ENCODE results near the gene KLHL2.
"Not testable (repeated sequence)": the region's sequence is repeated elsewhere in the genome, so short reads cannot be mapped to it uniquely, and the experiment has no call there.

The KLHL2 gene

DNA sequence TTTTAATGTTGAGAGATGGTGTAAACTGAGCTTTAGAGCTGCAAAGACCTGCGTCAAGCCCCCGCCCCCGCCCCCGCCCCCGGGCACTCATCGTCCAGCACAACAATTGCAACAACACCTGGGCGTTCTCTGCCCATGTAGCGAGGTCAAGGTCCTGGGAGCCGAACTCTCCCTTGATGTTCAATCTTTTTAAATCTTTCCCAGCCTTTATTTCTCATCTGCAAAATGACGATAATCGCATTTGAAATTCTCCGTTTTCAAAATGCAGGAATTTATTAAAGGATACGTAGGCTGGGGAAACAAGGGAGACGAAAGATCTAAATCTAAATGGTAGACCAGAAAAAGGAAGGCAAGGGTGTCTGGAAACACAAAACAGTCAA lies 119.5 kb downstream of the KLHL2 start:
- DNase-seq (ENCODE audit: extremely low read depth in 1 of 2, low read depth in 1 of 2): no peak

DNA sequence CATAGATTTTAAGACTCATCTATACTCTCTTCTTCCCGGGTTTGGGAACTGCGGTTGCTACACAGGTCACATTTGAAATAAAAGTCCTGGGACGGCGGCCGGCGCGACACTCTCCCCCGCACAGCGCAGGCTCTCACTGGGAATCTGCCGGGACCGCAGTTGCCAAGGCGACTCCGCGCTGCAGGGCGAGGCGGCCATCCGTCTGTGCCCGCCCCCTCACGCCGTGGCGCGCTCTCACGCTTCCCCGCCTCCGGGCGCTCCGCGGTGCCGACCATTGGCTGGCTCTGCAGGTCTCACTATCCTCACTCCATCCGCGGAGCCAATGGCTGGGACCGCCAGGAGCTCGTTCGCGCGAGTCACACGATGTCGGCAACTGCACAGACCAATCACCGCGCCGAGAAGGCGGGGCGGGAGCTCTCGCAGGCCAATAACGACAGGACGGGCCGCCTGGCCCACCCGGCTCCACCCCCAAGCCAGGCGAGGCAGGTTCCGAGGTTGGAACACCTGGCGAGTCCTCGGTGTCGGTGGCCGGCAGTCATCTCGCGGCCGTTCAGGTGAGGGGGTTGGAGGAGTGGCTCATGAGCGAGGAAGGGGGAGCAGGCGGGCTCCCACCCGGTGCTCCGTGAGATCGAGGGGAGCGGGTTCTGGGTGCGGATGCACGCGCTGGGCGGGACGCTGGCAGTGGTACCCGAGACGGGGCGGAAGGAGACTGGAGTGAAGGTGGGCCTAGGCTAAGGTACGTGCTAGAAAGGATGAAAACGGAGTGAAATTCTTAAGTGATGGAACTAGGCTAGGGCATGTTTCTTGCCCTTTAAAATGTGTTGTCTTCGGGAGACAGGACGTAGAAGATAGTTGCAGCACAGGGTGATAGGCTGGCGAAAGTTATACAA lies 120.1 kb downstream of the KLHL2 start, which contains the start of gene MSMO1:
Gene MSMO1 (plus strand): TSS at position 459 of the 890 bp plus-strand sequence. CDS start 5,702 bp downstream, outside the sequence.
- peak; percentile 98 for DNase-seq (ENCODE audit: extremely low read depth in 1 of 2, low read depth in 1 of 2)

DNA sequence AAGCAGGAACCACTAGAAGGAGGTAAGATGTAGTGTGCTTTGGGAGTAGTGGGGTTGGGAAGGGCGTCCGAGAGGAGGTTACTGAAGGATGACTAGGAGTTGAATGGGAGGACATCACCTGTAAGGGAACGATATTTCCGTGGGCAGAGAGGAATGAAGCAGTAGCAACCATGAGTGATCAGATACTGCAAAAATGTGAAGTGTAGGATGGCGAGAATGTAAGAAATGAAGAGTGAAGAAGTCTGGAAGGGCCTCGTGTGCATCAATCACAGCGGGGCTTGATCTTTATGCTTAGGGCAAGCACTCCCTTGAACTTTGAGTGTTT lies 120.7 kb downstream of the KLHL2 start:
- no peak for DNase-seq (ENCODE audit: extremely low read depth in 1 of 2, low read depth in 1 of 2)

DNA sequence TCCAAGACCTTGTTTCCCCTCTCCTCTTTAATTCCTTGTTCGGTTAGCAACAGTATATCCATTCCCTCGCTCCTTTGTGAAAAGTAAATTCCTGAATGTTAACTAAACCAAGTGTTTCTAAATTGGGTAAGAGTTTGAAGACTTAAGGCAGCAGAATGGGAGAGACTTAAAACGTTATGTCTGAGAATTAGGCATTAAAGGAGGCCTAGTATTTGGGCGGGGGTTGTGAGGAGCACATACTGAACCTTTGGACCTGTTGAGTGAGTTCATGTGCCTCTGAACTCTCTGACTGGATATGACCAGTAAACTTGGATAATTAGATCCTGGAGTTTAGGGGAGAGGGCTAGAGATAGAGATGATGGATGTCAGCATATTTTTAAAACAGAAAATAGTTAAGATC lies 121.3 kb downstream of the KLHL2 start:
- no peak for DNase-seq (ENCODE audit: extremely low read depth in 1 of 2, low read depth in 1 of 2)

DNA sequence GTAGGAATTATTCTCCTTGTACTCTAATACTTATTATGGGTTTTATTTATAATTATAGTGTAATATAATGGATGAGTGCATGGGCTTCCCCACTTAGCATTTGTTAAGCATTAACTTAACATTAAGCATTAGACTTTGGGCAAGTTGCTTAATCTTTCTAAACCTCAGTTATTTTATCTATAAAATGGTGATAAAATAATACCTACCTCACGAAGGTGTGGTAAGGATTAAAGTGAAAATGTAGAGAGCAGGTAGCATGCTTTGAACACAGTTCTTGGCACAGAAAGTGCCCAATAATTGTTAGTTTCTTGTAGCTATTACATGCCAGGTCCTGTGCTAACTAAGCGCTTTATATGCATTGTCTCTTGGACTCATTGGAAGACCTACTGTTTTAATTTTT lies 122.7 kb downstream of the KLHL2 start:
- DNase-seq (ENCODE audit: extremely low read depth in 1 of 2, low read depth in 1 of 2): no peak

DNA sequence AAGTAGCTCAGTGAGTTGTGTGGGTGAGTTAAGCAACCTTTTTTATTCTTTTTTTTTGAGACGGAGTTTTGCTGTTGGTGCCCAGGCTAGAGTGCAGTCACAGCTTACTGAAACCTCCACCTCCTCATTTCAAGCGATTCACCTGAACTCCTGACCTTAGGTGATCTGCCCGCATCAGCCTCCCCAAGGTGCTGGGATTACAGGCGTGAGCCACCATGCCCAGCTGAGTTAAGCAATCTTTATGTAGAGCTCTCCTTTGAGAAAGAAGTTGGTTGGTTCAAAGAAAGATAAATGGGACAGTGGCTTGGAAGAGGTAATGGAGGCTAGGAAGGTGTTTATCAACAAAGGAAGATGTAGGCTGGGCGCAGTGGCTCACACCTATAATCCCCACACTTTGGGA lies 123.3 kb downstream of the KLHL2 start:
- no peak for DNase-seq (ENCODE audit: extremely low read depth in 1 of 2, low read depth in 1 of 2)

DNA sequence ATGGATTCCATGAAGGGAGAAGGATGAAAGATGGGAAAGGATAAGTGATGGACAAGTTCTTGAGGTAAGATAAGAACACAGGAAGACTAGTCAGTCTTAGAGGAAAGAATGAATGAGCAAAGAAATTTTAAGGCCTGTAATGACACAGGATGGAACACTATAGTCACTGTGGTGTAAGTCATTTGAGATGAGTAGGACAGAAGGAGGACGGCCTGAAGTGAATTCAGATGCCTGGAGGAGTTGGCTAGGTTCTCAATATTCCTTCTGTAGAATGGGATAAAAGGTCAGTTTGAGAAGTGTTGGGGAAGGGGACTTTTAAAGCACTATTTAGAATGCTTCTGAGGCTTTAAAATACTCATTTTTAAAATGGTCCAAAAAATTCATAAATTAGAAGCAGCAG lies 124.0 kb downstream of the KLHL2 start:
- DNase-seq (ENCODE audit: extremely low read depth in 1 of 2, low read depth in 1 of 2): no peak

DNA sequence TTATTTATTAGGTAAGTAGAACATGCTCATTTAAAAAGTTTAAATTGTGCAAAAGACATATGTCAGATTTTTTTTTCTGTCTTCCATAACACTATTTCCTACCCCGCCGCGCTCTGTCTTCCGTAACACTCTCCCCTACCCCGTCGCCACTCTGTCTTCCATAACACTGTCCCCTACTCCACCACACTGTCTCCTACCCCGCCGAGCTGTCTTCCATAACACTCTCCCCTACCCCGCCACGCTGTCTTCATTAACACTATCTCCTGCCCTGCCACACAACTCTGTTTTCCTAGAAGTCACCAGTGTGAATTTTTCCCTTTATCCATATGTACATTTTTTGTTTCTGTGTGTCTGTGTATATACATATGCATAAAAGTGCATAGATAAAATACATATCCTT lies 124.5 kb downstream of the KLHL2 start:
- DNase-seq (ENCODE audit: extremely low read depth in 1 of 2, low read depth in 1 of 2): no peak

DNA sequence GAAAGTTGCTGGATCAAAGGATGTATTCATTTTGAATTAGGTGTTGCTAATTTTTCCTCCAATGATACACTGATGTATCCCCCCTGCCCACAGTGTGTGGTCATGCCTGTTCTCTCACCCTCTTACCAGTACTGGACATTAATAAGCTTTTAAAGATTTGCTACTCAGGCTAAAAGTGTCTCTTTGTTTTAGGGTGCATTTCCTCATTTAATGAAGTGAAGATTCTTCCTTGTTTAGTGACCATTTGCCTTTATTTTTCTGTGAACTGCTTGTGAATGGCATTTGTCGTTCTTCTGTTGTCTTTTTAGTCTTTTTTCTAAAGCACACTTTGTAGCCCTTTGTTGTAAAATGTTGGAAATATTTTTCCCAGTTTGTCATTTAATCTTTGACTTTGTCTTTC lies 125.1 kb downstream of the KLHL2 start:
- no peak for DNase-seq (ENCODE audit: extremely low read depth in 1 of 2, low read depth in 1 of 2)

DNA sequence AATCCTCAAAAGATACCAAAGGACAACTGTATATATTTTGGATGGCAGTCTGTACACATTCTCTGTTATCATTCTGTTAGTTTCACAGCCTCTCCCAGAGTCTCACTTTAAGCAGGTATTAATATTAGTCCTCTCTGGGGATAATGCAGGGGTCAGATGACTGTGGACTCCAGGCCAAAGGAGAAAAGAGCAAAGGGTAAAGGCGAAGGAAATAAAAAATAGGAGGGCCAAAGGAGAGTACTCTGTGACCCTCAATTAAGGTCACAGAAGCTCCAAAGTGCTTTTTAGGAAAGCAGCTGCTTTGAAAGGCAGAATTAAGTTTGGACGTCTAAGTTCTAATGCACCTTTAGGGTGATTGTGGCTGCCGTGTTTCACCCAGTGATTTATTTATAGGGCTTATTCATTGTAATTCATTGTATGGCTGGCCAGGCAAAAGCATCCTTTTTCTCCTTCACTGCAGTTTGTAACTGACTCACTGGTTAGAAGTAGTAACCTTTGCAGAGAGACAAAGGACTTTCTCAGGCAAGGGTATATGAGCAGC lies 127.9 kb downstream of the KLHL2 start:
- DNase-seq (ENCODE audit: extremely low read depth in 1 of 2, low read depth in 1 of 2): no peak

DNA sequence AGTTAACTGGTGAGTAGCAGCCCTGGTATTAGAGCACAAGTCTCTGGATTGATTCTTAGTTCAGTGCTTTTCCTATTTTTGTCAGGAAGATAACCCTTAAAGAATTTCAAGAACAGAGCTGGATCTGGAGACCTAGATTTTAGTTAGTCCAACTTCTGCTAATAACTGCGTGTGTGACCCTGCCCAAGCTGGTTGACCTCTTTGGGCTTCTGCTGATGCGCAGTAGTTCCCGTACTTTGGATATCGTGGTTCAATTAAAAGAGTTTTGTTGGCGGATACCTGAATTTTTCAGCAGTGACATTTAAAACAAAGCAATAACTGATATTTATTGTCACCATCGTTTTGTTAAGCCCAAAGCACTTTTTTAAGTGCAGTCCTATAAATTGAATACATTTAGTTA lies 129.4 kb downstream of the KLHL2 start:
- DNase-seq (ENCODE audit: extremely low read depth in 1 of 2, low read depth in 1 of 2): no peak

DNA sequence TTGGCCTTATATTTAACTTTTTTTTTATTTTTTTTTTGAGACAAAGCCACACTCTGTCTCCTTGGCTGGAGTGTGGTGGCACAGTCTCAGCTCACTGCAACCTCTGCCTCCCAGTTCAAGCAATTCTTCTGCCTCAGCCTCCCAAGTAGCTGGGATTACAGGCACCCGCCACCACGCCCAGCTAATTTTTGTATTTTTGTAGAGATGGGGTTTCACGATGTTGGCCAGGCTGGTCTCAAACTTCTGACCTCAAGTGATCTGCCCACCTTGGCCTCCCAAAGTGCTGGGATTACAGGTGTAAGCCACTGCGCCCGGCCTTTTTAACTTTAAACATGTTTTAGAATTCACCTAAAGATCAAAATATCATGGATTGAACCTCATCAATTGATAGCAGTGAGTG lies 135.0 kb downstream of the KLHL2 start:
- not testable (repeated sequence) for DNase-seq (ENCODE audit: extremely low read depth in 1 of 2, low read depth in 1 of 2)

DNA sequence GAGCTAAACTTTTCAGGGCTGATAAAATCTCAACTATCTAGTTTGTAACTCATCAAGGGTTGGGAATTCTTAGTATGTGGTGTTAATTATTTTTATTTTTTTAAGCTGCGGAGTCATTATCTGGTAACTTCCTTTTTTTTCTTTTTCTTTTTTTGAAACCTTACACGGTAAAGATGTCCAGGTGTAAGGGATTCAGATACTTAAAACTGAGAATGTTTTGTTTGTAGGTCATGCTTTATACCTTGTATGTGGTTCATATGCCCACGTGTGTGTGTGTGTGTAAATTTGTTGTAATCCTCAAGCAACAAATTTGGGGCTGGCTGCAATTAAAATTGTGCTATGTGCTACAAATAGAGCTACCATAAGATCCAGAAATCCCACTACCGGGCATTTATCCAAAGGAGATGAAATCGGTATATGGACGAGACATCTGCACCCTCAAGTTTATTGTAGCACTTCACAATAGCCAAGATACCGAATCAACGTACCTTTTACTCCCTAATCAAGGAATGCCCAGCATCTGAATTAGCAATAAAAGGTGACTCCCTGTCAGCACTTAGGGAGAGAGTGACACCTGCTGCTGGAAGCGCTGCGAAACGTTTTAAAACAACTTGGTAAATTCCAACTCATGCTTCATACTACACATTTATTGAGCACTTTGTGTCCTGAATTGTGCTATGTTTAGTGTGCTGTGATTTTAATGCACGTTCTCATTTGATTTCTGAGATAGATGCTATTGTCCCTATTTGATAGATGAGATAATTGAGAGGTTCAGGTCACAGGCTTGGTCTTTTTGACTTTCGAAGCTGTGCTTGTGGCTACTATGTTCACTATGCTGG lies 136.2 kb downstream of the KLHL2 start:
- DNase-seq (ENCODE audit: extremely low read depth in 1 of 2, low read depth in 1 of 2): no peak

DNA sequence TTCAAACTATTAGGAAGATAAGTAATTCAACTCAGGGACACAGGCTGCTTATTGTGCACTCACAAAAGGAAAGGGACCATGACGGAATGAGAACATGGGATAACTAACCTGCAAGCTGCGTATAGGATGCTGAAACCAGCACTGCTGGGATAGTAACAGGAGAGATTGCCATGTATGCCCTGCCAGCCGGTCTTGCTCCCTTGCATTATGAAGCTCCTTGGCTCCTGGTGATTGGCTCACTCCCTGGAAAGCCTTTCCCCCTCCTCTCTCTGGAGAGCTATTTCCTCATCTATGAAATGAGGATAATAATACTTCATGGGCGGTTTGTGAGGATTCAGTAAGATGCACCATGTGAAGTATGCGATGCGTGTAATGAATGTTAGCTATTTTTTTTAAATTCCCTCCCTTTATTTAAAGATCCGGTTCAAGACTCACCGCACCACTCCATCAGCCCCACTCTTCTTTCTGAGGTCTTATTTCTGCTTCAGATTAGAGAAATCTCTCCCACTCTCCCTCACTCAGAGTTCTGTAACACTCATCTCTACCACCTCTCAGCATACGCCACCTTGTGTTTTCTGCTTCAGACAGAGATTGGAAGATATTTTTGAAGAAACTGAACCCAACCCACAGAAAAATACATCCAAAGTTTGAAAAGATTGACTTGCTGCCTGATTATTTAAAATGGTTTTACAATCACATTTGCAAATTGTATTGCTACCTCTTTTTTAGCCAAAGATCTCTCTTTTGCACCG lies 138.5 kb downstream of the KLHL2 start:
- DNase-seq (ENCODE audit: extremely low read depth in 1 of 2, low read depth in 1 of 2): no peak

DNA sequence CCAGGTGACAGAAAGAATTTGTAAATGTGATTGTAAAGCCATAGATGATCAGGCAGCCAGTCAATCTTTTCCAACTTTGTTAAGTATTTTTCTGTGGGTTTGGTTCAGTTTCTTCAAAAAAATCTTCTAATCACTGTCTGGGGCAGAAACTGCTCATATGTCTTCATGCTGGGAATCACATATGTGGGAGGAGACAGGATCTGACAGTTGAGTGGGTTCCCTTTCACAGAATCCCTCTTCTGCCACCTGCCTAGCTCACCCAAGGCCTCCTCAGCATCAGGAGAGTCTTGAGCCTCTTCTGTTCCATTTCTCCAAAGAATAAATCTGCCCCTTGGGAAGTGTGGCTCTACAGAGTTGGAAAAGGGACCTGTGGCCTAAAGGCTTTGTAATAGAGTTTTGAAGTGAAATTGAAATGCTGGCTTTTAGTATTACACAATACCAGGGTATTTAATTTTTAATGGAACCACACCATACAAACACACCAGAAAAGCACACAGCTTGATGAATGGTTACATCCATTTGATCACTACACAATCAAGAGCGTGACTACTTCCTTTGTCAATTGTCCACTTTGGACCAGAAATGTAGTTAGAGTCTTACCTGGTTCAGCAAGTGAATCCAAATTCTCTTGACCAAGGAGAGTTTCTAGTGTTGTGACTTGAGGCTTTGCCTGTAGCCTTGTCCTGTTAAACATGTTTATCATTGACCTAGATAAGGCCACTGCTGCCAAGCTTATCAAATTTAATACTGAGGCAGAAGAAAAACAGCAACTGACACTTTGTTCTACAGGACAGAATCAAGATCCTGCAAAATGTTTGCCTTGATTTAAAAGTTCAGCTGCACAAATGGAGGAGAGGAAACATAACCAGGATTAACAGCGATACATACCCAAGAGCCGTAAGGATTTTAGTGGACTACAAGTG lies 140.5 kb downstream of the KLHL2 start:
- DNase-seq (ENCODE audit: extremely low read depth in 1 of 2, low read depth in 1 of 2): no peak

DNA sequence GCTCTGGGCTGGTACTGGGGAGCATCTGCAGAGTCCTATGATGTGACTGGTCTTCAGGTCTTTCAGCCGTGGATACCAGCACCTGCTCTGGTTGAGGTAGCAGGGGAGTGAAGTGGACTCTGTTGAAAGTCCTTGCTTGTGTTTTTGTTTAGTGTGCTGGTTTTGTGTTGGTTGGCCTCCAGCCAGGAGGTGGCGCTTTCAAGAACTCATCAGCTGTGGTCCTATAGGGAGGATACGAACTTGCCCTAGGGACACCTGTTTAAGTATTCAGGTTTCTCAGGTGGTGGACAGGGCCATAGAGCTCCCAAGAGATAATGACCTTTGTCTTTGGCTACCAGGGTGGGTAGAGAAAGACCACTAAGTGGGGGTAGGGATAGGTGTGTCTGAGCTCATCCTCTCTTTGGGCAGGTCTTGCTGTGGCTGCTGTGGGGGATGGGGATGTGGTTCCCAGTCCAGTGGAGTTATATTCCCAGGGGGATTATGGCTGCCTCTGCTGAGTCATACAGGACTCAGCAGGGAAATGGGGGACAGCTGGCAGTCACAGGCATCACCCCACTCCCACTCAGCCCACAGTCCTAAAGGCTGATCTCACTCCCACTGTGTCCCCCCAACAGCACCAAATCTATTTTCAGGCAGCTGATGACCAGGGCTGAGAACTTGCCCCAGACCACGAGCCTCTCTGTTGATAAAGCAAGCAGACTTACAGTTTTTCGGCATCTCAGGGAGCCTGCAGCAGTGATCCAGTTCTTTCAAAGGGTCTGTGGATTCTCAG lies 144.2 kb downstream of the KLHL2 start:
- no peak for DNase-seq (ENCODE audit: extremely low read depth in 1 of 2, low read depth in 1 of 2)

DNA sequence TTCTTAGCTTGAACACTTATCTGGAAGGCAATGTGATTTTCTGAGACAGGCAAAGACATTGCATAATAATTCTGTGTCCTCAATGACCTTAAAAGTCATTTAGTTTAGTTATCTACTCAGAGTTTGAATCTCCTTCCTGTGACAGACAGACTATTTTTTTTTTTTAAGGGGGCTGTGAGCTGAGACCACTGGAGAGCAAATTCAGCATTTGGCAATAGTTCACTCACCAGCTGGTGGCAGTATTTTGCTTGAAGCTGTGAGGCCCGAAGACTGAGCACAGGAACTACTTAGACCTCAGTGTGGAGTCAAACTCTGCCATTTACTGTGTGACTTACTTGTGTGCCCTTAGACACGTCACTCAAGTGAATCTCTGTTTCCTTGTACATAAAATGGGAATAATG lies 148.5 kb downstream of the KLHL2 start:
- no peak for DNase-seq (ENCODE audit: extremely low read depth in 1 of 2, low read depth in 1 of 2)

DNA sequence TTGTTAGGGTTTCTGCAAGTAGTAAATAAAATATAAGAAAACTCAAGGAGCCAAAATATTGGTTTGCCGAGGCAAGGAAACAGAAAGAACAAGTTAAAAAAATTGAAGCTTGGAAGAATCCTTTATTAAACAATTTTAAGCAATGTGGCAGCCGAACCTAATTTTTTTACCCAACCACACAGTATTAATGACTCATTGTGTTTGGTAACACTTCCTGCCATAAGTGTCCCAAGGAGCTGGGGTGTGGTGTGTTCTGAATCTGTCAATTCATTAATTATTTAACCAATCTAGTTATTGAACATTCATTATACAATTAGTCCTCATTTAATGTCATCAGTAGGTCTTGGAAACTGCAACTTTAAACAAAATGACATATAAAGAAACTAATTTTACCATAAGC lies 152.1 kb downstream of the KLHL2 start:
- no peak for DNase-seq (ENCODE audit: extremely low read depth in 1 of 2, low read depth in 1 of 2)

DNA sequence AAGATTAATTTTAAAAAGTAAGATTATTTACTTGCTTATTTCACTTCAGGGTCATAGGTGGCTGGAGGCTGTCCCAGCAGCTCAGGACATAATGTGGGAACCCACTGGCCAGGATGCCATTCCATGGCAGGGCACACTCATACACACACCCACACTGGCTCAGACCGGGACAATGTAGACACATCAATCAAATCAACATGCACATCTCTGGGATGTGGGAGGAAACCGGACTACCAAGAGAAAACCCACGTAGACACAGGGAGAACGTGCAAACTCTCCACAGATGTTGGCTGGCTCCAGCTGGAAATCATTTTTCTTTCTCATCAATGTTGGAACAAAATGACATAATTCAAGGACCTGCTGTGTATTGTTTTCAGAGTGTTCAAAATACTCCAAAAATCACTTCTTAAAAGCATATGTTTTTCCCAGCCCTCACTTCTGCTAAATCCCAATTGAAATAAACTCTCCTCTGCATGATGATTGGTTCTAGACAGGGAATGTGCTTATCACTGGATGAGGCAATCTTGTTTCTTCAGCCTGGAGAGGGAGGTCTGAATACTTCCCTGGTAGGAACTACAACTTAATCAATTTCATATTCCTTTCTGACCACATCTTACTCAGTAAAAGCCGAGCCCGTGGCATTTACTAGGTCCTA lies 152.8 kb downstream of the KLHL2 start:
- DNase-seq (ENCODE audit: extremely low read depth in 1 of 2, low read depth in 1 of 2): no peak
